GM19397 (cell line): ENCODE data around the gene PTGIR.
"Not testable (repeated sequence)": the region's sequence is repeated elsewhere in the genome, so short reads cannot be mapped to it uniquely, and the experiment has no call there.

ENCODE experiments used
- ATAC-seq: cut with Tn5 transposase; IDR thresholded peaks from one replicate; pipeline ENCODE4 v1.9.1; 2021; ENCODE audit warnings: mild to moderate bottlenecking, moderate library complexity; ENCODE audit not compliant: unreplicated experiment

PTGIR gene

DNA sequence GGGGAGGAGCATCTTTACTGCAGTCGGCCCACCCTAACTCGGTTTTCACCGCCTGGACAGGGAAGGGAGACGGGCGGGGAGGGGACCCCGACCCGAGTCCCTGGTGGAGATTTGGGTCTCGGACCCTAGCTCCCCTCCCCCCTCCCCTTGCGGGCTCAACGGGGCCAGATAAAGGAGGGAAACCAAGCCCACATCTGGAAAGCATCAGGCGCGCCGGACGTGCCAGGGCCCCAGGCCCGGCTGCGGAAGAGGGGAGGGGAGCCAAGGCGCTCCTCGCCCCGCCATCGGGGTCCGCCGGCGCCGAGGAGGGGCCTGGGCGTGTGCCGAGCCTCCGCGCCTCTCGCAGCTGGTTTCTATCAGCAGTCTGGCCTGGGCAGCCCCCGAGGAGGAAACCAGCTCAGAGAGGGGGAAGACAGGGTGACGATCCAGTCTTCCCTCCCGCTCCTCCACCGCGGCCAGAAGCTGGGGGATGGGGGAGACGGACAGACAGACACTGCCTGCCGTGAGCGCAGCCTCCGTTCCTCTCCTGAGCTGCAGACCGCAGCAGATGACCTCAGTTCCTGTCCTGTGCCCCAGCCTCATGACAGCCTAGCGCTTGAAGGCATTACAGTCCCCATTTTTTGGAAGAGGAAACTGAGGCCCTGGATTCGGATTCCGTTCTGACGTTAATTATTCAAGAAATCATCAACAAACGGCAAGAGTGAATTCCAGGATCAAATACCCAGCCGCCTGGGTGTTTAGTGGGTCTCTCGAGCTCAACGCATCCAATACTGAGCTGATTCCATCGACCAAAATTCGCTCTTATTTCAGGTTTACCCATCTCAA is 14.7 kb upstream of the PTGIR start:
- no peak for ATAC-seq

DNA sequence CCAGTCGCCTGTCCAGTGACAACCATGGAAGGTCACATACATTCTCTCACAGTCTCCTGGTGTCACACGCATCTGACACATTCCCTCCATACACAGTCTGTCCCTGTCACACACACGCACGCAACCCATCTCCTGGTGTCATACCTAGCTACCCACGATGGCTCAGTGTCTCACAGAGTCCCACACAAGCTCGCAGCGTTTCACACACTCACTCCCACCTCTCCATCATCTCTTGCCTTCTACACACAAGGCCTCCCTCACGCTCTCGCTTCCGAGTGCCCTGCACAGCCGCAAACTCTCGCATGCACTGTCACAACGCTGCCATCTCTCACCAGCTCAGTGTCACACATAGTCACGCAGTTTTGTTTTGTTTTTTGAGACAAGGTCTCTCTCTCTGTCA is 12.3 kb upstream of the PTGIR start:
- ATAC-seq: no peak

DNA sequence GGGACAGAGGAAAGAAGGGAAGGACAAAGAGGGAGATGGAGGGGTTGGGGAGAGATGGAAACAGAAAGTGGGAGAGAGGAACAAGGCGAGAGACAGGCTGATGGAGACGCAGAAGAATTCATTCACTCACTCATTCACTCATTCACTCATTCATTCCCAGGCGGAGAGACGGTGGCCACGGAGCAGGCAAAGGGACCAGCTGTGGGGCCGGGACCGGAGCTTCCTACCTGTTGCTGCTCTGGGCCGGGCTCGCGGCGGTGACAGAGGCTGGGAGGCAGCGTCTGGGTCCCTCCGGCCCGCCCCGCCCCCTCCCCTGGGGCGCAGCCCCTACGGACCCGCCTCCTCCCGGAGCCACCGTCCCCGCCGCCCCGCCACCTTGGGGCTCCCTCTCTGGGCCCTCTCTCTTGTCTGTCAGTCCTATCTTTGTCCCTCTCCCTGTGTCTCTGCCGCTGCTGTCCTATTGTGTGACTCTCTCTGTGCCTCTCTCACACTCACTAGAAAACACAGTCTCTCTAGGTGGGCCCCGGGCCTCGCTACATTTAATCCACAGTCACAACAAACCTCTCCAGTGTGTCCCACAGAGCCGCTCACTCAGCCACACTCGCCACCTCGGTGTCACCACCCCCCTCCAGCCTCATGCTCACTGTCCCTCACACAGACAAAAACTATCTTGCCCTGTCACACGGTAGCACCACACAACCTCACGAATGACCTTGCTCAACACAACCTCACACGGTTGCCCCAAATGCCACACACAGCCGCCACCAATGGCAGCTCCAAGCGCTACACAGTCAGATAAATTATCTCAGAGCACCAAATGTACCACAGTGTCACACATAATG is 11.3 kb upstream of the PTGIR start, which contains the start of gene GNG8:
Gene GNG8 (minus strand): TSS at position 283 of the 842 bp plus-strand sequence. CDS start 1,520 bp downstream, outside the sequence.
- no peak for ATAC-seq

DNA sequence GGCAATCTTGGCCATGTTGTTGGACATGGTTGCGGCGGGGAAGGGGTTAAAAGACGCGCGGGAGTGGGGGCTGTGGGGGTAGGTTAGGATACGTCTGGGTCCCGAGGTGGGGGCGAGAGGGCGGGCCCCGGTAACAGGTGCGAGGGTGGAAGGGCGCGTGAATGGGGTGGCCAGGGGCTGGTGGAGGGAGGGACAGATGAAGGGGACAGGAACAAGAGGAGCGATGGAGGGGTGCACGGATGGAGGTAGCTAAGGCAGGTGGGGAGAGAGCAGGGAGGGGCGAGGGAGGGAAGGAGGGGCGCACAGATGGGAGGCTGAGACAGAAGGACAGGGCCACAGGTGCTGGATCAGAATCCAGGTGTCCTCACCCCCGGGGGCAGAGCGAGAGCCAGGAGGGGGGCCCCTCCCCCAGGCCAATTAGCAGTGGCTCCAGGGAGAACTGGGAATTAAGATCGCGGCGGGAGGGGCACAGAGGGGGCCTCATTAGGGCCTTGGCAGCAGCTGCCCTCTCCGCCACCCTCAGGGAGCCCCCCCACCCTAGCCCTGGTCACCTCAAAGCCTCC is 9.8 kb upstream of the PTGIR start:
- ATAC-seq: no peak

DNA sequence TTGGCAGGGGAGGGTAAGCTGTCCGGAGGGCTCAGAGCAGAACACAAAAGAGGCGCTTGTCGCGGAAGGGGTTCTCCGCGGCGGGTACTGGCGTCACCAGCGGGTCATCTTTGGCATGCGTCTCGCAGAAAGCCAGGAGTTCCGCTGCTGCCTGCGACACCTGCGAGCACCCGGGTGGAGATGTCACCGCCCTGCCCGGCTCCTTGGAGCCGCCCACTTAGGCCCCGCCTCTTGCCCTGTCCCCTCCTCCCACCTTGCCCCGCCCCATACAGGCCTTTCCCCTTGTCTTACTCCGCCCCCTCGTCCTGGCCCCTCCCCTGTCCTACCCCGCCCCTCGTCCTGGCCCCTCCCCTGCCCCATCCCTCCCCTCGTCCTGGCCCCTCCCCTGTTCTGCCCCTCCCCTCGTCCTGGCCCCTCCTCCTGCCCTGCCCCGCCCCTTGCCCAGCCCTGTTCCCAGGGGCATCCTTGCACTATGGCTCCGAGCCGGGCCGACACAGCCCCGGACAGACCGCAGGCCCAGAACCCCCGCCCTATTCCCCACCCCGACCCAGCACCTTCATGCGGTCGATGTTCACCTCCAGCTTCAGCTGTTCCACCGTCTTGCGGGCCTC is 9.3 kb upstream of the PTGIR start:
- ATAC-seq: no peak

DNA sequence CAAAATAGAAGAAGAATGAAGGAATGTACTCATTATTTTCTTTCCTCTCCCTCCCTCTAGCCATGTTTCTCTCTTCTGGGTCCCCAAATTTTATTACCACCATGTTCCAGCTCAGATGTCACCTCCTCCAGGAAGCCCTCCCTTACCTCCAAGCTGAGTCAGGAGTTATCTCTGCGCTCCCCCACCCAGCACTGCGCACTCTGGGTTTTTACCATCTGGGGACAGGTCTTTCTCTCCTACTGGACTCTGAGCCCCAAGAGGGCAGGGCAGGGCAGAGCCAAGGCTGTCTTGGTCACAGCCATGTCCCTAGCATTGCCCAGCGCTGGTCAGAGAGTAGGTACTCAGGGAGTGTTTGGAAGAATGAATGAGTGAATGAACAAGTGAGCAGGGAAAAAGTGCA is 8.2 kb upstream of the PTGIR start:
- ATAC-seq: no peak

DNA sequence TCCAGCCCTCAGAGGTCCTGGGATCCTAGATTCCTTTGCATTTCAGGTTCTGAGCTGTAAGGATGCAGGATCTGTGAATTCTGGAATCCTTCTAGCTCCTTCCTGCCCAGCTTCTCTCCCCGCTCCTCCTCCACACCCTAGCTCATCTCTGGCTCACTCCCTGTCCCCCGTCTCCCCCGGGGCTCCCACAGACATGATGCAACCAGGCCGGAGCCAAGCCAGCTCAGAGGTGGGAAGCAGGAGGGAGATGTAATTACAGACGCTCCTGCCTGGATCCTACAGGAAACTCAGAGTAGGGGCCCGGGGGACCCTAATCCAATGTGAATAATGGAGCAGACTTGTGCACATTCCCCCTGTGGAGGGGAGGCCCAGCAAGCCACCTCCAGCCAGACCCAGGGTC is 6.6 kb upstream of the PTGIR start:
- no peak for ATAC-seq

DNA sequence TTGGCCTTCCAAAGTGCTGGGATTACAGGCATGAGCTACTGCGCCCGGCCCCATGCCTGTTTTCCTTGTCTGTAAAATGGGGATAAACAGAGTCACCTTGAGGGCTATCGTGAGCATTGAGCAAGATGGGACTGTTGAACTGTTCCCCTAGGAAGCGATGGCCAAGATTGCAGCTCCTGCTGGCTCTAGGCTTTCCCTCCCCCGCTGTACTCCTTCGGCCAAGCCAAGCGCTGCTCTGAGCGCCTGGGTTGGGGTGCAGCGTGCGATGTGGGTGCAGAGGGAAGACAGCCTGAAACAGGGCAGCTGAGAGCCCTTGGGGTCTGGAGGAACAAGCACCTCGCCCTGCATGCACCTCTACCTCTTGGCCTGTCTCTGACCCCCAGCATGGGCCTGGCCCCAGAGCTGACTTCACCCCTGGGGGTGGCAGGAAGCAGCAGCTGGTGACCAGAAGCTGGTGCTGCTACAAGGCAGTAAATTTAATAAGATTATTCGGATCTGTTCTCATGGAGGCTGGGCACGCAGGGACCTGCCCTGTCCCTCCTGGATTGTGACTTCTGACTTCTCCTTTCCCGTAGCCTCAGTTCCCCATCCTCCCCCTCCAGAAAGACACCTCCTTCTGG is 5.8 kb upstream of the PTGIR start:
- no peak for ATAC-seq

DNA sequence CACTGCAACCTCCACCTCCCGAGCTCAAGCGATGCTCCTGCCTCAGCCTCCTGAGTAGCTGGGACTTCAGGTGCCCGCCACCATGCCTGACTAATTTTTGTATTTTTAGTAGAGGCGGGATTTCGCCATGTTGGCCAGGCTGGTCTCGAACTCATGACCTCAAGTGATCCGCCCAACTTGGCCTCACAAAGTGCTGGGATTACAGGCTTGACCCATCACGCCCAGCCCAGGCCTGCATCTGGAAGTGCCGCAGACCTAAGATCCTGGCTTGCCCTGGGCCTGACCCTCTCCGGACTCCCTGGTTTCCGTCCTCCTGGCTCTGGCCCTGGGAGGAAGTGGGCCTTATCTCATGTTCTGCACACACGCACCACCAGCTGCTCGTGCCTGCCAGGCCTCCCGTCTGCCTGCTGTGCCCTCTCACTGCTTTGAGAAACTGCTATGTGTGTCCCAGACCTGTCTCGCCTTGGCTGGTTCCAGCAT is 4.7 kb upstream of the PTGIR start:
- no peak for ATAC-seq

DNA sequence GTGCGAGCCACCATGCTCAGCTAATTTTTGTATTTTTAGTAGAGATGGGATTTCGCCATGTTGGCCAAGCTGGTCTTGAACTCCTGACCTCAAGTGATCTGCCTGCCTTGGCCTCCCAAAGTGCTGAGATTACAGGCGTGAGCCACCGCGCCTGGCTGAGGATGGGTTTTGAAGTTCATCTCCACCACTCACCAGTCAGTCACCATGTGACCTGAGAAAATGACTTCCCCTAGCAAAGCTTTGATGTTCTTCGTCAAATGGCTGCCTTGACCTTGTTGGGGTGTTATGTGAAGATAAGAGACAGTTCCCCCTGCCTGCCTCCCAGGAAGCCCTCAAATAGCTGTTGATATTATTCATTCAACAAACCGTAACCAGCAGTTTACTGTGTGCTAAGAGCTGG is 4.1 kb upstream of the PTGIR start:
- ATAC-seq: not testable (repeated sequence)

DNA sequence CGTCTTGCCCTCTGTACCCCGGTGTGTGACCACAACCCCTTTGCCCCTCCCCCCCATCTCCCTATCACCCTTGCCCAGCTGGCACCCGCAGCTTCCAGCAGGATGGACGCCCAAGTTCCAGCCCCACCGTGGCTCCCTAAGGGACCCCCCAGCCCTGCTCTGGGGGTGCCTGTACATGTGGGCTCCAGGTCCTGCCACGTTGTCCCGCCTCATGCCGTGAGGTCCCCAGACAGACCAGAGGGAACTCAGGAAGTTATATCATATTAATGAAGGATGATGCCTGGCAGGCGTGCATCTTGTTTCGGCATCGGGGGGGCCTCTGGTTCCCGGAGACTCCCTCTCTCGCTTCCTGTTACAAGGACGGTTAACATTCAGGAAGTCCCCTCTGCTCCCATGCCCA is 1.6 kb upstream of the PTGIR start:
- no peak for ATAC-seq

DNA sequence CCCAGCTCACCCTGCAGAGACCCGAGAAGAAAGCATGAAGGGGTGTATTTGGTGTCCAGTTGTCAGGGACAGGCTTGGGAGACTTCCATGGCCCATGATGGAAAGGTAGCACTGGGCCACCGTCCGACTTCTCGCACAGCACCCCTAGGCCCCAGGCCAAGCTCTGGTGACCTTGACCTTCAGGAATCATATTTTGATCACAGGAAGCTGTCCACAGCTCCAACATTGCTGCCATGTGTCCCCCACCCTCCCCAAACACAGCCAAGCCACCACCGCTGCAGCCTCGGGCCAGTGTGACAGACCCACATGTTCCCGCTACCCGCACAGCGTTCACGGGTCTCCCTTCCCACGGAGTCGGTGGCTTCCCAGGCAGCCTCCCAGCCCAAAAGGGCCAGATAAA is 842 bp upstream of the PTGIR start:
- ATAC-seq: no peak

DNA sequence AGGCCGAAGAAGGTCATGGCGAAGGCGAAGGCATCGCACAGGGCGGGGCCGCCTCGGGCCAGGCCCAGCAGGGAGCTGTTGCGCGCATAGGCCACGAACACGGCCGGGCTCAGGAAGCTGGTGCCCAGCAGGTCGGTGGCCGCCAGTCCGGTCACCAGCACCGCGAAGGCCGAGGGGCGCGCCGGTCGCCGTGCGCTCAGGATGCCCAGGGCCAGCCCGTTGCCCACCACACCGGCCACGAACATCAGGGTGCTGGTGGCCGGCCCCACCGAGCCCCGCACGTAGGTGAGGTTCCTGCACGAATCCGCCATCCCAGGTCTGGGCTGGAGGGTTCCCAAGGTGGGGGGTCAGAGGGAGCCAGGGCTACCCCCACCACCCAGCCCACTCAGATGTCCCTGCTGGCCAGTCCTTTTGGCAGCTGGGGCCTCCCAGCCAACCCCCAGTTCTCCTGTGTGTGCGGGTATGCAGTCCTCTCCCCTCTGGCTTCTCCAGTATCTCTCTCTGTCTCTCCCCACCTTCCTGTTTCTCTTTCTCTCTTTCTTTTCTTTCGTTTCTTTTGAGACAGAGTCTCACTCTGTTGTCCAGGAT is 880 bp downstream of the PTGIR start:
- ATAC-seq: no peak

DNA sequence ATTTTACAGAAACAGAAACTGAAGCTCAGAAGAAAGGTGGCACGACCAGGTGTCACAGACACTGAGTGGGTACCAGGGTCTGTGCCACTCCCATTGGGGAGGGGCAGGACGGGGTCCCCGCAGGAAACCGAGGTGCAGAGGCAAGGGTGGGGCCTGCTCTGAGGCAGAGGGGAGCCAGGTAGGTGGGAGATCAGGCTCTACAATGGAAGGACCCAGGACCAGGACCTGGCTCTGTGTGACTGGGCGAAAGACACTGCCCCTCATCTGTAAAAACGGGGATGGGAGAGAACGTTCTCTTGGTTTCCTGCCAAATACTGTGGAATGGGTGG is 2.8 kb downstream of the PTGIR start:
- ATAC-seq: no peak

DNA sequence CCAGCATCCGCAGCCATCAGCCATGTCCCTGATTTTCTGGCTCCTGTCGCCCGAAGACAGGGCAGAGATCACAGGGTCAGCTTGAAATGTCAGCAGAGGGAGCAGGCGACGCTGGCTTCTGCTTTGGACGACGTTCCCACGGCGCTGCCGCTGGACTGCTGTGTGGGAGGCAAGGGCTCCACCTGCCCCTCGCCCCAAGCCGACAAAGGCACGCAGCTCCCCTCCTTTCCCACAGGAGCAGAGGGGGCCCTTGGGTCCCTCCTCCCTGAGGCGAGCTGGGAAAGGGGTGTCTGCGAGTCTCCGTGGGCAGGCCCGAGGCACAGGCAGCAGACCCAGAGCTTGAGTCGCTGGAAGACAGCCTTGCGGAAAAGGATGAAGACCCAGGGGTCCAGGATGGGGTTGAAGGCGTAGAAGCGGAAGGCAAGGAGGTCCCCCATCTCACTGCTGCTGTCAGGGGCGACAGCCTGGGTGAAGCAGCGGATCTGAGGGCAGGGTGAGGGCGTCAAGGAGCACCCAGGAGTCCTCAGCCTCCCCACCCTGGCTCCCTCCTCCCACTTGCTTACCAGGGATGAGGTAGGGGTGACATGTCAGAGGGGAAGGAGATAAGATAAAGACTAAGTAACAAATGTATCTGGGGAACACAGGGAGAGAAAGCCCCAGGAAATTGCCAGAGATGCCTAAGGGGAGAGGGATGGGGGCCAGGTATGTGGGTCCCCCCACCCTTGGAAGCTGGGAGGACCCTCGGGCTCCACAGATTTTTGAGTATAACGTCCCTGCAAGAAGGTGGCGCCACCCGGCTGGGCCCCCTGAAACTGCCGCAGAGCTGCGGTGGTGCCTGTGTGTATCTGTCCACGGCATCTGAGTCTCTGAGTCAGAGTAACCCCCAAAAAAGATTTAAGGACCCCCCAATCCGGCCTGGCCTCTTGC is 3.4 kb downstream of the PTGIR start:
- ATAC-seq: no peak

DNA sequence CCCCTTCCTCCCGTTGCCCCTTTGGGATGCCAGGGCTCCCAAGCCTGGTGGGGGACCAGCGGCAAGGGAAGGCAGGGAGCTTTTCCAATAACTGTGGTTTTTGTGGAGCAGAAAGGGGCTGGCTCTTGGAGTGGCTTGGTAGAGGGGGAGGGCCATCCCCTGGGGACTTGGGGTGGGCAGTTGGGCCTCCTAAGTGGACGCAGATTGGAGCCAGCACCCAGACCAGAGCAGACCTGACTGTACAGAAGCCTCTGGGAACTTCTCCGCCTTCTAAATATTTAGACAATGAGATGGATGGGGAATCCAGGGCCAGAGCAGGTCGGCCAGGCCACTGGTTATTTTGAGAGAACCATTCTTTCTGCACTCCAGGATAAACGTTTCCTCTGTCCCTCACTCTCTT is 4.2 kb downstream of the PTGIR start:
- ATAC-seq: no peak

DNA sequence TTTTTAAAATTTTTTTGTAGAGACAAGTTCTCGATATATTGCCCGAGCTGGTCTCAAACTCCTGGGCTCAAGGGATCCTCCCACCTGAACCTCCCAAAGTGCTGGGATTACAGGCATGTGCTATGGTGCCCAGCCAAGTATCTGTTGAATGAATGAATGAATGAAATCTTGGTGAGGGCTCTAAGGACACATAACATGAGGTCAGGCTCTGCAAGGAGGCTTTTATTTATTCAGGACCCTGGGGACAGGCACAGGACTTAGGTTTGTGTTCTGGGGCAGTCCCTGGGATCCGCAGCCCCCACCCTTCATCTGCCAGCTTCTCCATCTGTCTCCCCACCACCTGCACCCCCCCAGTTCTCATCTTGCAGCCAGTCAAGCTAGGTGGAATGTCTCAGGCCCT is 4.6 kb downstream of the PTGIR start:
- ATAC-seq: no peak

DNA sequence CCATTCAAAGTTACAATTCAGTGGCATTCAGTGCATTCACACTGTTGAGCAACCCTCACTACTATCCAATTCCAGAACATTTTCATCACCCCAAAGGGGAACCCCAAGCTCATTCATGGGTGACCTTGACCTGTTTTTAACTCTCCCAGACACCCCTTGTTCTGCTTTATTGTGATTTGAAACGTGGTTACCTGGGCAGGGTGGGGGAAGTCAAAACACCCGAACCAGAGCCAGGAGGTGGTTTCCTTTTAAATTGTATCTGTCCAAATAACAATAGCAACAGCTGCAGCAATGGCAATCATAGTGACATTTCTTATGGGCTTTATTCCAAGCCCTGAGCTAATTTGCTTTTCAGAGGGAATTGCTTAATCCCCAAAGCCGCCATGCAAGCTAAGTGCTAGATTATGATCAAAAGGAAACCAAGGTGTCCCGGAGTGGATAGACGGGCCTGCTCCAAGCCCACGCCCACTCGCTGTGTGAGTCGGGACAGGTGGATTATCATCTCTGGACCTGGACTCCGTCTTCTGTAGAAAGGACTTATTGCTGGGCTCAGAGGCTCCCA is 6.1 kb downstream of the PTGIR start:
- ATAC-seq: no peak

DNA sequence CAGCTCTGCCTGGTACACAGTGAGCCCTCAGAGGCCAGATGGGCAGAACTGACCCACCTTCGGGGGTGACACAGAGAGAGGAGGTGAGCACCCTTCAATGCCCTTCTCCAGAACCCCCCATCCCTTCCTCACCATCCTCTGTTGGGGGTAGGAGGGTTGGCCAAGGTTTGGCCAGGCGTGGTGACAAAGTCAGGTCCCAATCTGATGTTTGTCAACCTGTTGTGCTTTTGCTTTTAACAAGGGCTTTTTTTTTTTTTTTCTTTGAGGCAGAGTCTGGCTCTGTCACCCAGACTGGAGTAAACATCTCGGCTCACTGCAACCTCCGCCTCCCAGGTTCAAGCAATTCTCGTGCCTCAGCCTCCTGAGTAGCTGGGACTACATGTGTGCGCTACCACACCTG is 7.3 kb downstream of the PTGIR start:
- no peak for ATAC-seq
